HepG2 (cell line): Measurements from ENCODE around the gene CYBC1. TPM values are rescaled to one million over a fixed set of nuclear protein-coding genes. Genes with fewer than 3 reads are reported as not detected.

Experiments
- ATAD3A ChIP-seq: sonication (generic); formaldehyde crosslinking; IDR thresholded peaks from 2 replicates; pipeline ENCODE4 v1.4.0; 2020; ENCODE audit warnings: missing genetic modification reagents
- BHLHE40 ChIP-seq: IDR thresholded peaks from 2 replicates; pipeline ENCODE4 v1.6.1; 2011; ENCODE audit warnings: low read length, improper control_type of control experiment
- FOXA1 ChIP-seq, 2 experiments: fragments of 450-650 bp in 1 of 2; sonication (generic) in 1 of 2; formaldehyde crosslinking in 1 of 2; IDR thresholded peaks; 2 replicates each; pipeline versions ENCODE4 v1.4.0 to v1.6.1; 2016 to 2020; ENCODE audit warnings: missing genetic modification reagents in 1 of 2
- GATA4 ChIP-seq: sonication (generic); IDR thresholded peaks from 2 replicates; pipeline ENCODE4 v1.6.1; 2016; ENCODE audit warnings: antibody characterized with exemption, low read depth, borderline replicate concordance
- MTA3 ChIP-seq: sonication (generic); formaldehyde crosslinking; IDR thresholded peaks from 2 replicates; pipeline ENCODE4 v1.4.0; 2020; ENCODE audit warnings: missing genetic modification reagents
- NFE2 ChIP-seq: sonication (generic); formaldehyde crosslinking; IDR thresholded peaks from 2 replicates; pipeline ENCODE4 v1.4.0; 2020; ENCODE audit warnings: missing genetic modification reagents
- NFRKB ChIP-seq: fragments of 450-650 bp; IDR thresholded peaks from 2 replicates; pipeline ENCODE4 v1.6.1; 2017
- NR1H2 ChIP-seq: sonication (generic); formaldehyde crosslinking; IDR thresholded peaks from 2 replicates; pipeline ENCODE4 v1.8.1; 2022; ENCODE audit warnings: low read depth, missing genetic modification reagents, borderline replicate concordance
- SRY ChIP-seq: sonication (generic); formaldehyde crosslinking; IDR thresholded peaks from 2 replicates; pipeline ENCODE4 v1.8.0; 2022; ENCODE audit warnings: mild to moderate bottlenecking, missing genetic modification reagents
- TBP ChIP-seq: sonication (generic); formaldehyde crosslinking; IDR thresholded peaks from 2 replicates; pipeline ENCODE4 v1.5.0; 2020; ENCODE audit warnings: missing genetic modification reagents
- UBTF ChIP-seq: sonication (generic); formaldehyde crosslinking; IDR thresholded peaks from 2 replicates; pipeline ENCODE4 v1.4.0; 2020; ENCODE audit warnings: mild to moderate bottlenecking, missing genetic modification reagents
- ZBTB40 ChIP-seq, 2 experiments: fragments of 450-650 bp in 1 of 2; sonication (generic) in 1 of 2; formaldehyde crosslinking in 1 of 2; IDR thresholded peaks; 2 replicates each; pipeline versions ENCODE4 v1.6.1 to v1.8.0; 2016 to 2022; ENCODE audit warnings: antibody characterized with exemption in 1 of 2, mild to moderate bottlenecking in 1 of 2, missing genetic modification reagents in 1 of 2
- ZNF547 ChIP-seq: sonication (generic); formaldehyde crosslinking; IDR thresholded peaks from 2 replicates; pipeline ENCODE4 v1.5.1; 2020; ENCODE audit warnings: mild to moderate bottlenecking, missing genetic modification reagents
- ZNF580 ChIP-seq: IDR thresholded peaks from 2 replicates; pipeline ENCODE4 v1.6.1; 2016; ENCODE audit warnings: low read depth, borderline replicate concordance
- ZNF598 ChIP-seq: sonication (generic); formaldehyde crosslinking; IDR thresholded peaks from 2 replicates; pipeline ENCODE4 v1.5.1; 2020; ENCODE audit warnings: mild to moderate bottlenecking, missing genetic modification reagents, borderline replicate concordance
- ZNF629 ChIP-seq: sonication (generic); formaldehyde crosslinking; conservative IDR thresholded peaks from 2 replicates; pipeline ENCODE4 v1.5.0; 2020; ENCODE audit warnings: missing genetic modification reagents
- ZNF768 ChIP-seq: sonication (generic); formaldehyde crosslinking; IDR thresholded peaks from 2 replicates; pipeline ENCODE4 v1.4.0; 2020; ENCODE audit warnings: missing genetic modification reagents
- polyA plus RNA-seq, 8 experiments: library from polyadenylated mRNA; depleted of rRNA in 3 of 8; stranded (reverse) in 7 of 8; unstranded in 1 of 8; fragments of >200 nt; fragmentation: Illumina TruSeq in 4 of 8; extraction: Trizol in 4 of 8; gene quantifications; 2 replicates each; pipeline versions ENCODE4 v1.2.1 to v1.2.3, GENCODE V29; 2011 to 2016; ENCODE audit warnings: low read depth in 4 of 8, missing spikeins in 1 of 8, mixed read lengths in 1 of 8; ENCODE audit not compliant: insufficient read depth in 1 of 8
- total RNA-seq, 5 experiments: library from RNA; depleted of rRNA; stranded (reverse); fragments of >200 nt; fragmentation: Illumina TruSeq; extraction: Trizol; gene quantifications; 2 replicates each; pipeline ENCODE4 v1.2.3, GENCODE V29; 2016; ENCODE audit warnings: low read depth in 1 of 5

CYBC1 gene
- total and polyA plus RNA-seq, 2 of the 13 experiments (the other 11 are each of a cell fraction or from before 2014, with no cell fraction given) = 43.4 to 44.1 TPM

GRCh38 chr17:82412535-82413520 is 37.7 kb downstream of the CYBC1 start (continued):
- TF ChIP-seq UBTF (CRISPR knock-in tag) = no peak
- no peak for TF ChIP-seq FOXA1 (IDR thresholded peaks at IDR 0.05)
- no peak; the same call in 1 of the 2 replicates for TF ChIP-seq FOXA1 (CRISPR knock-in tag; IDR thresholded peaks at IDR 0.05)
- no peak for TF ChIP-seq NFRKB
- no peak for TF ChIP-seq NFE2 (CRISPR knock-in tag)
- no peak for TF ChIP-seq ZNF629
- TF ChIP-seq ZNF580 (CRISPR knock-in tag) = no peak
- no peak for TF ChIP-seq ZBTB40 (IDR thresholded peaks at IDR 0.05)
- 0 out of 2 replicates have a peak, but pooled peaks have one; percentile 25 for TF ChIP-seq ZBTB40 (CRISPR knock-in tag; IDR thresholded peaks at IDR 0.05)
- no peak for TF ChIP-seq ATAD3A (CRISPR knock-in tag)
- TF ChIP-seq BHLHE40 = no peak
- no peak for TF ChIP-seq ZNF768 (CRISPR knock-in tag)
- no peak for TF ChIP-seq TBP (CRISPR knock-in tag)
- TF ChIP-seq NR1H2 (CRISPR knock-in tag) = 0 out of 2 replicates have a peak, but pooled peaks have one; percentile 34
- TF ChIP-seq ZNF547 (CRISPR knock-in tag) = no peak
- TF ChIP-seq SRY = no peak
- TF ChIP-seq MTA3 = no peak
- no peak for TF ChIP-seq ZNF598 (CRISPR knock-in tag)
- no peak for TF ChIP-seq GATA4
